PC-3 (cell line): ENCODE data around the gene TRPM1. TPM values are rescaled to one million over a fixed set of nuclear protein-coding genes. Genes with fewer than 3 reads are reported as not detected.

Experiments used
- ATAC-seq: fragments of 200-7000 bp; cut with Tn5 transposase; 2 replicates; pipeline ENCODE4 v1.9.1; 2020; ENCODE audit warnings: mild to moderate bottlenecking, moderate library complexity
- BruUV-seq: library from RNA; stranded (reverse); fragments of 400-500 nt; replicated peaks from 2 replicates; lab custom pipeline; 2021; lab: Mats Ljungman, UMichigan
- CTCF ChIA-PET: fragments of 300-600 bp; sonication (Branson Sonifier 250); formaldehyde crosslinking; loops from one replicate; lab custom pipeline; 2022; ENCODE audit warnings: antibody characterized with exemption; lab: Charles Lee
- POLR2A ChIA-PET: fragments of 300-600 bp; sonication (Branson Sonifier 250); formaldehyde crosslinking; loops from one replicate; lab custom pipeline; 2022; ENCODE audit warnings: antibody characterized with exemption; ENCODE audit not compliant: unreplicated experiment; lab: Charles Lee
- DNase-seq: peaks from one replicate; pipeline ENCODE4 v3.0.0-alpha.2; 2015
- H2AFZ ChIP-seq: fragments of 300-600 bp; sonication (generic); 2 replicates; pipeline ENCODE4 v1.6.0; 2016; ENCODE audit warnings: antibody characterized with exemption, low read length
- H3F3A ChIP-seq: fragments of 300-600 bp; sonication (generic); one replicate; pipeline ENCODE4 v1.6.0; 2017; ENCODE audit warnings: antibody characterized with exemption, low read length, control low read depth, mild to moderate bottlenecking; ENCODE audit not compliant: unreplicated experiment
- H3K27ac ChIP-seq: fragments of 300-600 bp; sonication (generic); 2 replicates; pipeline ENCODE4 v1.5.1; 2016; ENCODE audit warnings: mild to moderate bottlenecking, low read length
- H3K27me3 ChIP-seq: fragments of 300-600 bp; sonication (generic); 2 replicates; pipeline ENCODE4 v1.6.1; 2016; ENCODE audit warnings: low read length, mixed read lengths
- H3K36me3 ChIP-seq: fragments of 300-600 bp; sonication (generic); 2 replicates; pipeline ENCODE4 v1.6.1; 2016; ENCODE audit warnings: low read depth, mixed run types, low read length, mixed read lengths
- H3K4me1 ChIP-seq: fragments of 300-600 bp; sonication (generic); 2 replicates; pipeline ENCODE4 v1.5.1; 2016; ENCODE audit warnings: low read length; ENCODE audit not compliant: insufficient read depth
- H3K4me2 ChIP-seq: fragments of 300-600 bp; sonication (generic); 2 replicates; pipeline ENCODE4 v1.6.0; 2016; ENCODE audit warnings: low read length
- H3K4me3 ChIP-seq: fragments of 300-600 bp; sonication (generic); 2 replicates; pipeline ENCODE4 v1.5.1; 2016; ENCODE audit warnings: mild to moderate bottlenecking, low read length, mixed read lengths
- H3K79me2 ChIP-seq: fragments of 300-600 bp; sonication (generic); 2 replicates; pipeline ENCODE4 v1.6.1; 2017; ENCODE audit warnings: low read length, mixed read lengths
- H3K9ac ChIP-seq: fragments of 300-600 bp; sonication (generic); 2 replicates; pipeline ENCODE4 v1.6.0; 2016; ENCODE audit warnings: mild to moderate bottlenecking, low read length
- H3K9me2 ChIP-seq: fragments of 300-600 bp; sonication (generic); replicated peaks from 2 replicates; pipeline ENCODE4 v1.6.1; 2016; ENCODE audit warnings: mixed run types, low read length, mixed read lengths
- H3K9me3 ChIP-seq: fragments of 300-600 bp; sonication (generic); 2 replicates; pipeline ENCODE4 v1.6.1; 2016; ENCODE audit warnings: low read length, mixed read lengths
- H4K20me1 ChIP-seq: fragments of 300-600 bp; sonication (generic); 2 replicates; pipeline ENCODE4 v1.6.1; 2016; ENCODE audit warnings: low read length, mixed read lengths
- EZH2 ChIP-seq: fragments of 300-600 bp; sonication (generic); IDR thresholded peaks from one replicate; pipeline ENCODE4 v1.6.1; 2017; ENCODE audit warnings: antibody characterized with exemption, mild to moderate bottlenecking, low read length; ENCODE audit not compliant: unreplicated experiment
- EZH2phosphoT487 ChIP-seq: fragments of 300-600 bp; sonication (generic); IDR thresholded peaks from 2 replicates; pipeline ENCODE4 v1.6.1; 2018; ENCODE audit warnings: mild to moderate bottlenecking, antibody characterized with exemption, low read length, borderline replicate concordance
- intact Hi-C: fragments of 100-400 bp; cut with micrococcal nuclease; formaldehyde crosslinking; loops from 2 replicates; pipeline ENCODE4 v1.9.0; 2023
- total RNA-seq: library from RNA; depleted of rRNA; stranded (reverse); fragments of >200 nt; gene quantifications from 2 replicates; pipeline ENCODE4 v1.2.3, GENCODE V29; 2014
- TF ChIP-seq, protein P1 (sequence below): fragments of 300-600 bp; sonication (generic); conservative IDR thresholded peaks from 2 replicates; pipeline ENCODE4 v1.5.1; 2017; ENCODE audit warnings: antibody characterized with exemption, low read depth, mild to moderate bottlenecking, low read length

TRPM1 gene
- total RNA-seq, 1 experiment from 2014 or later, result not detected

DNA sequence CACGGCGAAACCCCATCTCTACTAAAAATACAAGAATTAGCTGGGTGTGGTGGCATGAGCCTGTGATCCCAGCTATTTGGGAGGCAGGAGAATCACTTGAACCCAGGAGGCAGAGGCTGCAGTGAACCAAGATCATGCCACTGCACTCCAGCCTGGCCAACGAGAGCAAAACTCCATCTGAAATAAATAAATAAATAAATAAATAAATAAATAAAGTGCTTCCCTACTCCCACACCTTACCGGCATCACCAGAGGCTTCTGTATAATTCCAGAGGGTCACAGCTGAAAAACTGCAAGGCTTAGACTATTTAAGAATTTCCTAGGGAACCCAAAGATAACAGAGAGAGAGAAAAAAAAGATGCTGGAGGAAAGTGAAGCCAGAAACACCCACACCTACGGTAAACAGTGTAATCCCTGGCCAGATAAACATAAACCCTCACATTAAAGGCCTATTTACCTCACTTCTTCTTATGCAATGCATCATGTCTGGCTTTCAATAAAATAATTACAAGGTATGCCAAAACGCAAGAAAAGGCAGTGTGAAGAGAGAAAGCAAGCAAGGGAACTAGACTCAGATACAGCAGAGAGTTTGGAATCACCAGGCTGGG is 15.0 kb upstream of the TRPM1 start:
- CTCF ChIA-PET, result no interaction called here
- Histone ChIP-seq H3K4me3 (no peak overlapping the region), H3K27ac (no peak overlapping the region), H3K9me3 (no peaks in the 10 kb centered on the region), H3K79me2 (no peaks in the 10 kb centered on the region), H3K4me1 (no peaks in the 10 kb centered on the region), H3K9ac (no peak overlapping the region), H3K9me2 (no peaks in the 10 kb centered on the region), H3K27me3 (peaks cover 29% of the 10 kb centered on the region), H3K4me2 (no peak overlapping the region), H3K36me3 (no peaks in the 10 kb centered on the region), H2AFZ (no peak overlapping the region), H3F3A (no peaks in the 10 kb centered on the region), H4K20me1 (no peaks in the 10 kb centered on the region)
- no peak for ATAC-seq
- intact Hi-C loops, result no loop called here
- DNase-seq, result no peak
- no TSS peak for BruUV-seq
- TF ChIP-seq EZH2, result no peak
- TF ChIP-seq, protein P1, sequence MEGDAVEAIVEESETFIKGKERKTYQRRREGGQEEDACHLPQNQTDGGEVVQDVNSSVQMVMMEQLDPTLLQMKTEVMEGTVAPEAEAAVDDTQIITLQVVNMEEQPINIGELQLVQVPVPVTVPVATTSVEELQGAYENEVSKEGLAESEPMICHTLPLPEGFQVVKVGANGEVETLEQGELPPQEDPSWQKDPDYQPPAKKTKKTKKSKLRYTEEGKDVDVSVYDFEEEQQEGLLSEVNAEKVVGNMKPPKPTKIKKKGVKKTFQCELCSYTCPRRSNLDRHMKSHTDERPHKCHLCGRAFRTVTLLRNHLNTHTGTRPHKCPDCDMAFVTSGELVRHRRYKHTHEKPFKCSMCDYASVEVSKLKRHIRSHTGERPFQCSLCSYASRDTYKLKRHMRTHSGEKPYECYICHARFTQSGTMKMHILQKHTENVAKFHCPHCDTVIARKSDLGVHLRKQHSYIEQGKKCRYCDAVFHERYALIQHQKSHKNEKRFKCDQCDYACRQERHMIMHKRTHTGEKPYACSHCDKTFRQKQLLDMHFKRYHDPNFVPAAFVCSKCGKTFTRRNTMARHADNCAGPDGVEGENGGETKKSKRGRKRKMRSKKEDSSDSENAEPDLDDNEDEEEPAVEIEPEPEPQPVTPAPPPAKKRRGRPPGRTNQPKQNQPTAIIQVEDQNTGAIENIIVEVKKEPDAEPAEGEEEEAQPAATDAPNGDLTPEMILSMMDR, result no peak
- POLR2A ChIA-PET, result no interaction called here

DNA sequence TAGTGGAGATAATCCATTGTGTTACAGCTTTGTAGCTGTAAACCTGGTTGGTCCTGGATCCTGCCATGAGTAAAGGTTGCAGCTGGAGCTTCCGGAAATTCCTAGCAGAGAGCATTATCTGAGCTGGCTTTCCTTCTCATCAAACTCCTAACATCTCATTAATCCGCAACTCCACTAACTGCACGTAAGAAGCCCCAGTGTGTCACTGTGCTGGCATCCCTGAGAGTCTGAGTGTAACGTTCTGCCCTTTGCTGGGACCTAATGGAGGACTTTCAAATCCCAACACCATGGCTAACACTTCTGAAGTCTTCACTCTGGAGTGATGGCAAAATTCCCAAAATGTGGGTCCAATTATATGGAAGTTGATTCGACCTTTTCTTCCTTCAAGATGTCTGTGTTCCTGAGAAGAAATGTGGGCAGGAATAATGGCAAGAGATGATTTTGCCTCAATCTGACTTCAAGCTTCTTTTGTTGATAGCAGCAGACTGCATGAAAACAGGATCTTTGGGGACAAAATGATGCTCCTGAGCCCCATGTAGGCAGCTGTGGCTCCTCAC is 9.6 kb upstream of the TRPM1 start:
- no peaks in the 10 kb centered on the region for H3K79me2 ChIP-seq
- ChIA-PET CTCF (no interaction called here), POLR2A (no interaction called here)
- no peaks in the 10 kb centered on the region for H3F3A ChIP-seq
- intact Hi-C loops, result loop anchor here (5.0 kb wide), 1 partner anchor 104 kb away; no protein-coding TSS in a partner anchor
- no peak overlapping the region for H3K4me2 ChIP-seq
- H3K9ac ChIP-seq, result no peak overlapping the region
- no TSS peak for BruUV-seq
- no peak overlapping the region for H3K27ac ChIP-seq
- no peak overlapping the region for H3K4me3 ChIP-seq
- no peaks in the 10 kb centered on the region for H3K4me1 ChIP-seq
- TF ChIP-seq EZH2phosphoT487, result no peak
- no peaks in the 10 kb centered on the region for H3K9me2 ChIP-seq
- no peak overlapping the region for H2AFZ ChIP-seq
- H3K27me3 ChIP-seq, result peaks cover 27% of the 10 kb centered on the region; the same call in 1 of the 2 replicates
- H3K9me3 ChIP-seq, result no peaks in the 10 kb centered on the region
- ATAC-seq, result no peak
- no peaks in the 10 kb centered on the region for H4K20me1 ChIP-seq
- DNase-seq, result no peak
- no peaks in the 10 kb centered on the region for H3K36me3 ChIP-seq

DNA sequence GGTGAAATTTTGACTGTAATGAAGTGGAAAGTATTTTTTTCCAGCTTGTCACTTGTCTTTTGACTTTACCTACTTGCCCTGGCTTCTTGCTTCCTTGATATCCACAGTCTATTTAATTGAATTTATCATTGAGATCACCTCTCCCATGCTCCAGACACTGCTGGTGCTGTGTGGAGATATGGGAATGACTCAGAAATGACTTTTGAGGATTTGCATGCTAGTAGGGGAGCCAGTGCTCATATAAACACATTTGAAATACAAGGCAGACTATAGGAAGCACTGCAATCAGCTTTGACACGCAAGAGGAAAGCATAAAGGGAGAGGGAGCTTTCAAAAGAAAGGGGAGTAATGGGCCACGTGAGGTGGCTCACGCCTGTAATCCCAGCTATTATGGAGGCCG is 7.3 kb upstream of the TRPM1 start:
- Histone ChIP-seq H4K20me1 (no peaks in the 10 kb centered on the region), H3K4me2 (no peak overlapping the region), H3K36me3 (no peaks in the 10 kb centered on the region), H3K79me2 (no peaks in the 10 kb centered on the region), H3K4me3 (no peak overlapping the region), H3K4me1 (peaks cover 6% of the 10 kb centered on the region), H3K27me3 (peaks cover 23% of the 10 kb centered on the region; the same call in 1 of the 2 replicates), H3K27ac (no peak overlapping the region), H3F3A (no peaks in the 10 kb centered on the region), H2AFZ (no peak overlapping the region), H3K9ac (no peak overlapping the region), H3K9me2 (no peaks in the 10 kb centered on the region), H3K9me3 (no peaks in the 10 kb centered on the region)
- DNase-seq, result no peak
- no TSS peak for BruUV-seq
- no peak for ATAC-seq
- ChIA-PET CTCF (interaction anchor here (0.7 kb wide), 1 partner anchor 206 kb away, joined by 3 read pairs; no protein-coding TSS in a partner anchor), POLR2A (no interaction called here)
- intact Hi-C loops, result loop anchor here (10.0 kb wide), 1 partner anchor 54 kb away; no protein-coding TSS in a partner anchor
- TF ChIP-seq, protein P1, result no peak
- TF ChIP-seq EZH2phosphoT487 (no peak), EZH2 (no peak)
